CD4-positive, alpha-beta T cell treated with Interleukin-17A for 4 hours (primary cell): ENCODE results near the gene METAP1.
"Not testable (repeated sequence)": the region's sequence is repeated elsewhere in the genome, so short reads cannot be mapped to it uniquely, and the experiment has no call there.

Experiments used
- DNase-seq: peaks from one replicate; pipeline ENCODE4 v3.0.0-alpha.2; 2020; ENCODE audit warnings: mixed read lengths

The METAP1 gene

GRCh38 chr4:98998551-98998950 is 3.0 kb downstream of the METAP1 start:
- no peak for DNase-seq

- no peak for DNase-seq
Observed at GRCh38 chr4:99002279-99002678, 6.8 kb downstream of the METAP1 start.

- DNase-seq = no peak
Observed at GRCh38 chr4:99008051-99008450, 12.5 kb downstream of the METAP1 start.

- no peak for DNase-seq
Observed at GRCh38 chr4:99011910-99012309, 16.4 kb downstream of the METAP1 start.

GRCh38 chr4:99013402-99013843 is 17.9 kb downstream of the METAP1 start:
- no peak for DNase-seq

GRCh38 chr4:99013884-99014523 is 18.5 kb downstream of the METAP1 start:
- DNase-seq = no peak

- DNase-seq = no peak
Observed at GRCh38 chr4:99021386-99021785, 25.9 kb downstream of the METAP1 start.

- DNase-seq = no peak
Observed at GRCh38 chr4:99022566-99022965, 27.0 kb downstream of the METAP1 start.

- DNase-seq = not testable (repeated sequence)
Observed at GRCh38 chr4:99023800-99024251, 28.3 kb downstream of the METAP1 start.

GRCh38 chr4:99024481-99025275 is 29.2 kb downstream of the METAP1 start:
- DNase-seq = no peak

- no peak for DNase-seq
Observed at GRCh38 chr4:99025506-99025905, 30.0 kb downstream of the METAP1 start.

GRCh38 chr4:99027304-99027703 is 31.8 kb downstream of the METAP1 start:
- DNase-seq = no peak

GRCh38 chr4:99028187-99028586 is 32.7 kb downstream of the METAP1 start:
- no peak for DNase-seq

- DNase-seq = no peak
Observed at GRCh38 chr4:99029018-99029735, 33.7 kb downstream of the METAP1 start.

- no peak for DNase-seq
Observed at GRCh38 chr4:99029852-99030251, 34.3 kb downstream of the METAP1 start.

- no peak for DNase-seq
Observed at GRCh38 chr4:99033956-99034355, 38.4 kb downstream of the METAP1 start.

- no peak for DNase-seq
Observed at GRCh38 chr4:99038213-99038612, 42.7 kb downstream of the METAP1 start.

- no peak for DNase-seq
Observed at GRCh38 chr4:99043346-99043745, 47.8 kb downstream of the METAP1 start.

GRCh38 chr4:99047710-99048109 is 52.2 kb downstream of the METAP1 start:
- DNase-seq = no peak

- no peak for DNase-seq
Observed at GRCh38 chr4:99052902-99053301, 57.4 kb downstream of the METAP1 start.

- no peak for DNase-seq
Observed at GRCh38 chr4:99054428-99054994, 59.0 kb downstream of the METAP1 start.

GRCh38 chr4:99058228-99058627 is 62.7 kb downstream of the METAP1 start:
- no peak for DNase-seq

GRCh38 chr4:99059550-99059949 is 64.0 kb downstream of the METAP1 start:
- DNase-seq = no peak
